Glutamatergic neuron (in vitro differentiated cells): ENCODE data around the gene LRP6. TPM values are rescaled to one million over a fixed set of nuclear protein-coding genes. Genes with fewer than 3 reads are reported as not detected.
"Not testable (repeated sequence)": the region's sequence is repeated elsewhere in the genome, so short reads cannot be mapped to it uniquely, and the experiment has no call there.

Source experiments
- DNase-seq: peaks from one replicate; pipeline ENCODE4 v3.0.0; 2022
- H3K27ac Mint-ChIP-seq: one replicate; pipeline ENCODE4 v1.8.0; 2020; ENCODE audit warnings: mild to moderate bottlenecking, mixed read lengths, inconsistent platforms; ENCODE audit not compliant: unreplicated experiment
- H3K27me3 Mint-ChIP-seq: one replicate; pipeline ENCODE4 v1.8.0; 2020; ENCODE audit warnings: mild to moderate bottlenecking, moderate library complexity, mixed read lengths, inconsistent platforms; ENCODE audit not compliant: unreplicated experiment
- H3K36me3 Mint-ChIP-seq: one replicate; pipeline ENCODE4 v1.8.0; 2020; ENCODE audit warnings: mild to moderate bottlenecking, mixed read lengths, inconsistent platforms; ENCODE audit not compliant: unreplicated experiment
- H3K4me1 Mint-ChIP-seq: one replicate; pipeline ENCODE4 v1.8.0; 2020; ENCODE audit warnings: mild to moderate bottlenecking, low read depth, mixed read lengths, inconsistent platforms; ENCODE audit not compliant: unreplicated experiment
- H3K4me3 Mint-ChIP-seq: one replicate; pipeline ENCODE4 v1.8.0; 2020; ENCODE audit warnings: mild to moderate bottlenecking, mixed read lengths, inconsistent platforms; ENCODE audit not compliant: unreplicated experiment
- H3K9me3 Mint-ChIP-seq: one replicate; pipeline ENCODE4 v1.8.0; 2020; ENCODE audit warnings: mild to moderate bottlenecking, moderate library complexity, mixed read lengths, inconsistent platforms; ENCODE audit not compliant: unreplicated experiment
- CTCF ChIP-seq: fragments of 200-600 bp; sonication (generic); IDR thresholded peaks from one replicate; pipeline ENCODE4 v1.5.0; 2021; ENCODE audit not compliant: partially characterized antibody, unreplicated experiment
- long read RNA-seq: library from polyadenylated mRNA; unstranded; transcript quantifications from one replicate; pipeline ENCODE4 v2.0.0, GENCODE V29; 2020; ENCODE audit not compliant: unreplicated experiment
- total RNA-seq: library from RNA; stranded (reverse); fragmentation: NEBNext Ultra II Directional; extraction: Animal tissue kit (Norgen Biotek cat#: 25700); gene quantifications from one replicate; pipeline ENCODE4 v1.2.1, GENCODE V29; 2021; ENCODE audit not compliant: unreplicated experiment

Gene LRP6
- total RNA-seq = 48.3 TPM
- long read RNA-seq, partial matches to known transcripts = 3 of 3 reads
- long read RNA-seq, other reads (novel, unspliced or antisense) = 0 of 3 reads

DNA sequence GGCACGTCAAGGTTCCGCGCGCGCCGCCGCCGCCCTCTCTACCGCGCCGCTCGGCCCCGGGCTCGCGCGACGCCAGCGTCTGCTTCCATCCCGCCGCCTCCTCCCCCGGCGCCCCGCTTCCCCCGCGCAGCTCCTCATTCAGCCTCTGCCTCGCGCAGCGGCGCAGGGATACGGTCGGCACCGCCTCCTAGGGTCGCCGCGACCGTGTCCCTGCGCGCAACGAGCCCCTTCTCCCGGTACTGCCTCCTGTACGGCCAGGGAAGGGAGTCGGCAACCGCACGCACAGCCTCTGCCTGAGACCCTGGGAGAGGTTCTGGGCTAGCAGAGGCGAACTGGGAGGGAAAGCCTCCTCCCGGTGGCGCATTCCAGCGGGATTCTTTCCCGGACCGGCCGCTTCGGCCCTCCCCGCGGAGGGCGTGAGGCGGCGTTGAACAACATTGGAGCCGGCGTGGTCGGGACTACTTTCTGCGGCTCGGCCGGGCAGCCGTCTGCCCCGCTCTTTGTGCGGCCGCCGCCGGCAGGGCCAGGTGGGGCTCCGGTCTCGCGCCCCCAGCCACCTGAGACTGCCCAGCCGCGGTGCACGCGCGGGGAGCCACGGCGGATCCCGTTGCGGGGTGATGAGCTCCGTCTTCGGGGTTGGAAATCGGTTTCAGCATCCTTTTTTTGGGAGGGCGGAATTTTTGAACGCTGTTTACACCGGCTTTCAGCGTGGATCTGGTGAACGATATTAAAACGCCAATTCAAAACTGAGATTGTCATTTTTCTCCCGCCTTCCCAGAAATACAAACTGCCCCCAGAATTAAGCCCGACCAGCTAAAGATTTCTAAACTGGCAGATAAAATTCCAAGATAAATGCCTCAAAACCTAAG, at the start of gene LRP6:
Gene LRP6 (minus strand): TSS at position 172 of the 869 bp plus-strand sequence. CDS start 309 bp downstream, outside the sequence.
- H3K36me3 Mint-ChIP-seq = peaks cover 3% of the 10 kb centered on the region
- TF ChIP-seq CTCF = no peak
- peaks cover 12% of the 10 kb centered on the region for H3K4me1 Mint-ChIP-seq
- peaks cover 11% of the 10 kb centered on the region for H3K9me3 Mint-ChIP-seq
- peak; percentile 94 for DNase-seq
- peaks cover 5% of the 10 kb centered on the region for H3K27me3 Mint-ChIP-seq
- peak within 1 kb of the TSS; percentile 98 for H3K27ac Mint-ChIP-seq
- peak within 1 kb of the TSS; percentile 93 for H3K4me3 Mint-ChIP-seq

GRCh38 chr12:12315838-12316237, 49.0 kb upstream of the LRP6 start:
- H3K27ac Mint-ChIP-seq = no peak overlapping the region
- H3K27me3 Mint-ChIP-seq = no peaks in the 10 kb centered on the region
- peaks cover 4% of the 10 kb centered on the region for H3K9me3 Mint-ChIP-seq
- no peak for DNase-seq
- H3K4me1 Mint-ChIP-seq = peaks cover 5% of the 10 kb centered on the region
- H3K36me3 Mint-ChIP-seq = no peaks in the 10 kb centered on the region
- H3K4me3 Mint-ChIP-seq = no peak overlapping the region
- no peak for TF ChIP-seq CTCF

- not testable (repeated sequence) for H3K36me3 Mint-ChIP-seq, H3K4me3 Mint-ChIP-seq, H3K27me3 Mint-ChIP-seq, H3K4me1 Mint-ChIP-seq, DNase-seq, H3K27ac Mint-ChIP-seq, H3K9me3 Mint-ChIP-seq
Measured at GRCh38 chr12:12310695-12311094, 43.9 kb upstream of the LRP6 start.

DNA sequence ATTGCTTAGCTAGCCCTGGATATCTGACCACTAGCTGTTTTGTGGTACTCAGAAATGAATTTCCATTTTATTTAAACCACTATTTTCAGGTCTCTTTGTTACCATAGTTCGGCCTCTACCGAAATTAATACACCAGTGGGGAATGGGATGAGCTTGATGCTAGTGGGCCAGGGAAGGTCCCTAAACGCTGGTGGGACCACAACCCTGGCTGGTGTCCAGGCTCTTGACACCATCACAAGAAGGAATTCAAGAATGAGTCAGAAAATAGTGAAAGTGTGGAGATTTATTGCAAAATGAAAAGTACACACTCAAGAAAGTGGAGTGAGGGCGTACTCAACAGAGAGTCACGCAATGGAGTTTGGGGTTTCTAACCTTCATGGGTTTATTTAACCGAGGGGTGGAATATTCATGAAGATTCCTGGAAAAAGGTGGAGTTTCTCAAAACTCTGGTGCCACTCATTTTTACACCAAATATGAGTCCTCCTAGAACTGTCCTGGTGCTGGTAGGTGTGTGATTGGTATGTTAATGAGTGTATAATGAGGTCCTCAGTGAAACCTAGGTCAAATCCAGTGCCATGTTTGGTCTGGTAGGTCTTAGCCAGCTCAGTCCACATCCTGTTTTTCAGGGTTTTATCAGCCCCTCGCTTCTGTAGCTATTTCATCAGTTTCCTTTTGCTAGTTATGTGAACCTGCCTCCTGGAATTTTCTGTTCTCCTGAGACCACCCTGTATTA, 38.9 kb upstream of the LRP6 start:
- H3K4me1 Mint-ChIP-seq = no peaks in the 10 kb centered on the region
- no peaks in the 10 kb centered on the region for H3K27me3 Mint-ChIP-seq
- TF ChIP-seq CTCF = no peak
- H3K4me3 Mint-ChIP-seq = no peak overlapping the region
- no peak for DNase-seq
- H3K36me3 Mint-ChIP-seq = peaks cover 4% of the 10 kb centered on the region
- H3K27ac Mint-ChIP-seq = no peak overlapping the region
- H3K9me3 Mint-ChIP-seq = no peaks in the 10 kb centered on the region

- TF ChIP-seq CTCF = no peak
- H3K27me3 Mint-ChIP-seq = no peaks in the 10 kb centered on the region
- no peak for DNase-seq
- no peaks in the 10 kb centered on the region for H3K4me1 Mint-ChIP-seq
- no peaks in the 10 kb centered on the region for H3K9me3 Mint-ChIP-seq
- no peak overlapping the region for H3K27ac Mint-ChIP-seq
- peaks cover 4% of the 10 kb centered on the region for H3K36me3 Mint-ChIP-seq
- no peak overlapping the region for H3K4me3 Mint-ChIP-seq
Measured at GRCh38 chr12:12302976-12303375, 36.1 kb upstream of the LRP6 start.
